Stimulated activated CD8-positive, alpha-beta memory T cell treated with anti-CD3 and anti-CD28 coated beads, Interleukin-15, amount 100 ng/mL, for 48 hours (primary cell): ENCODE results near the gene FUS.
"Not testable (repeated sequence)": the region's sequence is repeated elsewhere in the genome, so short reads cannot be mapped to it uniquely, and the experiment has no call there.

Source experiments
- DNase-seq, 2 donors: peaks; one replicate each; pipeline ENCODE4 v3.0.0-alpha.2; 2020; ENCODE audit warnings: low read depth in 2 of 2

FUS gene

GRCh38 chr16:31186930-31187807 is 7.2 kb downstream of the FUS start:
- no peak for DNase-seq

GRCh38 chr16:31187808-31188189 is 7.9 kb downstream of the FUS start:
- DNase-seq: no peak

- no peak for DNase-seq
These were observed 8.8 kb downstream of the FUS start for GRCh38 chr16:31188450-31189411.

GRCh38 chr16:31189412-31189778 is 9.5 kb downstream of the FUS start:
- no peak for DNase-seq

GRCh38 chr16:31190061-31190460 is 10.1 kb downstream of the FUS start:
- no peak for DNase-seq

- no peak for DNase-seq
These were observed 11.0 kb downstream of the FUS start for GRCh38 chr16:31190818-31191444.

- DNase-seq: no peak
These were observed 11.9 kb downstream of the FUS start for GRCh38 chr16:31191697-31192428.

GRCh38 chr16:31192856-31193642 is 13.1 kb downstream of the FUS start:
- DNase-seq: no peak

GRCh38 chr16:31193874-31194273 is 13.9 kb downstream of the FUS start:
- no peak for DNase-seq

GRCh38 chr16:31194898-31195297 is 15.0 kb downstream of the FUS start:
- no peak for DNase-seq

- DNase-seq: not testable (repeated sequence)
These were observed 15.9 kb downstream of the FUS start for GRCh38 chr16:31195861-31196260.

GRCh38 chr16:31196324-31197088 is 16.6 kb downstream of the FUS start:
- DNase-seq: no peak

GRCh38 chr16:31198207-31198882 is 18.4 kb downstream of the FUS start:
- no peak for DNase-seq

GRCh38 chr16:31199430-31200041 is 19.6 kb downstream of the FUS start:
- no peak for DNase-seq

- DNase-seq: not testable (repeated sequence)
These were observed 20.2 kb downstream of the FUS start for GRCh38 chr16:31200111-31200510.

GRCh38 chr16:31200821-31201568 is 21.1 kb downstream of the FUS start:
- no peak for DNase-seq

GRCh38 chr16:31201582-31202413 is 21.9 kb downstream of the FUS start:
- no peak for DNase-seq
